GM21447 (cell line): ENCODE data around the gene MARCHF3.
"Not testable (repeated sequence)": the region's sequence is repeated elsewhere in the genome, so short reads cannot be mapped to it uniquely, and the experiment has no call there.

Experiments
- ATAC-seq: cut with Tn5 transposase; IDR thresholded peaks from one replicate; pipeline ENCODE4 v1.9.1; 2021; ENCODE audit not compliant: unreplicated experiment

The MARCHF3 gene

GRCh38 chr5:127051591-127051990, 21.2 kb upstream of the MARCHF3 start:
- ATAC-seq: no peak

GRCh38 chr5:127046343-127047072, 16.1 kb upstream of the MARCHF3 start:
- no peak for ATAC-seq

GRCh38 chr5:127042593-127042992, 12.2 kb upstream of the MARCHF3 start:
- no peak for ATAC-seq

GRCh38 chr5:127041571-127041970, 11.2 kb upstream of the MARCHF3 start:
- no peak for ATAC-seq

- no peak for ATAC-seq
Measured at GRCh38 chr5:127040796-127041520, 10.6 kb upstream of the MARCHF3 start.

- no peak for ATAC-seq
Measured at GRCh38 chr5:127038550-127038949, 8.2 kb upstream of the MARCHF3 start.

GRCh38 chr5:127031863-127032232, 1.5 kb upstream of the MARCHF3 start:
- ATAC-seq: no peak

GRCh38 chr5:127031147-127031862, 947 bp upstream of the MARCHF3 start:
- peak; percentile 21 for ATAC-seq

GRCh38 chr5:127029581-127030258, 638 bp downstream of the MARCHF3 start:
- ATAC-seq: peak; percentile 22

GRCh38 chr5:127028822-127029457, 1.4 kb downstream of the MARCHF3 start:
- no peak for ATAC-seq

GRCh38 chr5:127027539-127027938, 2.8 kb downstream of the MARCHF3 start:
- no peak for ATAC-seq

GRCh38 chr5:127026166-127026565, 4.2 kb downstream of the MARCHF3 start:
- no peak for ATAC-seq

GRCh38 chr5:127025467-127025866, 4.9 kb downstream of the MARCHF3 start:
- no peak for ATAC-seq

- ATAC-seq: no peak
Measured at GRCh38 chr5:127024821-127025220, 5.5 kb downstream of the MARCHF3 start.

GRCh38 chr5:127023552-127024191, 6.7 kb downstream of the MARCHF3 start:
- not testable (repeated sequence) for ATAC-seq

- ATAC-seq: no peak
Measured at GRCh38 chr5:127022846-127023245, 7.5 kb downstream of the MARCHF3 start.

- ATAC-seq: no peak
Measured at GRCh38 chr5:127019928-127020327, 10.4 kb downstream of the MARCHF3 start.

GRCh38 chr5:127016722-127017121, 13.6 kb downstream of the MARCHF3 start:
- ATAC-seq: not testable (repeated sequence)

GRCh38 chr5:127015716-127016115, 14.6 kb downstream of the MARCHF3 start:
- no peak for ATAC-seq

- no peak for ATAC-seq
Measured at GRCh38 chr5:127014573-127014972, 15.8 kb downstream of the MARCHF3 start.
